Coronary artery (tissue), 2 donors: ENCODE results near the gene AP3D1.

ENCODE experiments used
- DNase-seq: peaks from one replicate; pipeline ENCODE4 v3.0.0-alpha.2; 2017; ENCODE audit warnings: low spot score
- H3K27ac ChIP-seq, 2 donors: fragments of 200-600 bp; sonication (generic); one replicate each; pipeline ENCODE4 v1.5.1; 2016 to 2019
- H3K4me3 ChIP-seq: fragments of 200-600 bp; sonication (generic); 2 replicates; pipeline ENCODE4 v1.5.1; 2016; ENCODE audit warnings: mild to moderate bottlenecking, moderate library complexity
- TF ChIP-seq, protein P1 (sequence below): fragments of 200-600 bp; sonication (generic); IDR thresholded peaks from one replicate; pipeline ENCODE4 v1.5.1; 2019; ENCODE audit warnings: antibody characterized with exemption

The AP3D1 gene

GRCh38 chr19:2081873-2082810, 69.2 kb downstream of the AP3D1 start:
- H3K4me3 ChIP-seq: no peak overlapping the region
- no peak for DNase-seq
- peak overlapping the region in 1 of 2 donors; percentile 47 for H3K27ac ChIP-seq
- TF ChIP-seq, protein P1, sequence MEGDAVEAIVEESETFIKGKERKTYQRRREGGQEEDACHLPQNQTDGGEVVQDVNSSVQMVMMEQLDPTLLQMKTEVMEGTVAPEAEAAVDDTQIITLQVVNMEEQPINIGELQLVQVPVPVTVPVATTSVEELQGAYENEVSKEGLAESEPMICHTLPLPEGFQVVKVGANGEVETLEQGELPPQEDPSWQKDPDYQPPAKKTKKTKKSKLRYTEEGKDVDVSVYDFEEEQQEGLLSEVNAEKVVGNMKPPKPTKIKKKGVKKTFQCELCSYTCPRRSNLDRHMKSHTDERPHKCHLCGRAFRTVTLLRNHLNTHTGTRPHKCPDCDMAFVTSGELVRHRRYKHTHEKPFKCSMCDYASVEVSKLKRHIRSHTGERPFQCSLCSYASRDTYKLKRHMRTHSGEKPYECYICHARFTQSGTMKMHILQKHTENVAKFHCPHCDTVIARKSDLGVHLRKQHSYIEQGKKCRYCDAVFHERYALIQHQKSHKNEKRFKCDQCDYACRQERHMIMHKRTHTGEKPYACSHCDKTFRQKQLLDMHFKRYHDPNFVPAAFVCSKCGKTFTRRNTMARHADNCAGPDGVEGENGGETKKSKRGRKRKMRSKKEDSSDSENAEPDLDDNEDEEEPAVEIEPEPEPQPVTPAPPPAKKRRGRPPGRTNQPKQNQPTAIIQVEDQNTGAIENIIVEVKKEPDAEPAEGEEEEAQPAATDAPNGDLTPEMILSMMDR: no peak

GRCh38 chr19:2080336-2080988, 70.9 kb downstream of the AP3D1 start:
- no peak for DNase-seq
- TF ChIP-seq, protein P1: no peak

GRCh38 chr19:2079865-2080301, 71.5 kb downstream of the AP3D1 start:
- TF ChIP-seq, protein P1: no peak
- Histone ChIP-seq H3K27ac (no peak overlapping the region), H3K4me3 (no peak overlapping the region)
- no peak for DNase-seq

More at GRCh38 chr19:2080336-2080988, 70.9 kb downstream of the AP3D1 start:
- H3K4me3 ChIP-seq: no peak overlapping the region
- H3K27ac ChIP-seq: no peak overlapping the region

DNA sequence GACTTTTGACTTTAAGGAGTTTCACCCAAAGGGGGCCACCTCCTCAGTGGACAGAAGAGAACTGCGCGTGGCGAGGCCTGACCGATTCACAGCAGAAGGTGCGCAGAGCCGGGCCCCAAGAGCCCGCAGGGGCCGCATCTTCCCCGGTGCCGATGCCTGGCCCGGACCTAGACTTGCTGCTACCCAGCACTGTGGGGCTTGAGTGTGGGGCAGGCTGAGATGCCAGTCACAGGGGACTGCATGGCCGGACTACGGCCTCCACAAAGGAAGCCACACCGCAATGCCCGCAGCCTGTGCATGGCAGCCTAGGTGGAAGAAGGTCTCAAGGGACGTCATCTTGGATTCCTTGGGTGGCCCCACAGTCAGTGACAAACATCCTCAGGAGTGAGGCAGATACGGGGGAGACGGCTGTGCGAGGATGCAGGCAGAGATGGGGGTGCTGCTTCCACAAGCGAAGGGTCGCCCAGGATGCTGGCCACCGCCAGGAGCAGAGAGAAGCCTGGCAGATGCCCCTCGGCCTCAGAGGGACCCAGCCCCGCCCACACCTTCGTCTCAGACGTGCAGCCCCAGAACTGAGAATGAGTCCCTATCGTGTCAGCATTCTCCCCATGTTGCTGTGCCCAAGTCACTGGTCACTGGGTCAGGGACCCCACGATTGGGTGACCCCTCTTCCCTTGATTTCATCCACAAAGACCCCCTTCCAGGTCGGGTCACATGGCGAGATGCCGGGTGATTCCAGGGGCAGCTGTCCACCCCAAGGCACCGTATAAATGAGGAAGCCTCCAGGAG, 72.1 kb downstream of the AP3D1 start:
- TF ChIP-seq, protein P1: no peak
- H3K4me3 ChIP-seq: no peak overlapping the region
- no peak for DNase-seq
- H3K27ac ChIP-seq: no peak overlapping the region

DNA sequence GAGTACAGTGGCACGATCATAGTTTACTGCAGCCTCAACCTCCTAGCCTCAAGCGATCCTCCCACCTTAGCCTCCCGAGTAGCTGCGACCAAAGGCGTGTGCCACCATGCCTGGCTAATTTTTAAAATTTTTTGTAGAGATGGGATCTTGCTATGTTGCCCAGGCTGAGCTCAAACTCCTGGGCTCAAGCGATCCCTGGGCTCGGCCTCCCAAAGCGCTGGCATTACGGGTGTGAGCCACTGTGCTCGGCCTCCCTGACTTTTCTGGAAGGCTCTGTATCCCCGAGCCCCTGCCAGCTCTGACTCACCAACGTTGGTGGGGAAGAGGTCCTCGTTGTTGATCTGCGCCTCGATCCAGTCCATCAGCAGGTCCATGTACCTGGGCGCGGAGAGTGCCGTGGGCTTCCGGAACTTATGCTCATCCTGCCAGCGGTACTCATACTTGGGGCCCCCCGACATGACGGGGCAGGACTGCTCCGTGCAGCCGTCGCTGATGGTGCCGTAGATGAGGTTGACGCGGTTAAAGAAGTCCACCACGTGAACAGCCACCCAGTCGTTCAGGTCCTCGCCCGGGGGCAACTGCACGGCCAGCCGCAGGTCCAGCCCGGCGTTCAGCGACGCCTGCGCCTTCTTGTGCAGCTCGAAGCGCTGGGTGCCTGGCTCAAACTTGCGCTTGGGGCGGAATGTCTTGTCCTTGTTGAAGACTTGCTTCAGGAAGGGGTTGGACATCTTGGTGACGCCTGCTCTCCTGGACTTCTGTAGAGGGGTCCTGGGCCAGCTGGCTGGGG, 73.3 kb downstream of the AP3D1 start:
- TF ChIP-seq, protein P1: no peak
- H3K27ac ChIP-seq: no peak overlapping the region
- no peak overlapping the region for H3K4me3 ChIP-seq
- no peak for DNase-seq

GRCh38 chr19:2077398-2077797, 74.0 kb downstream of the AP3D1 start:
- no peak overlapping the region for H3K27ac ChIP-seq
- DNase-seq: no peak
- no peak overlapping the region for H3K4me3 ChIP-seq
- TF ChIP-seq, protein P1: no peak
